NCI-H69 (cell line): Measurements from ENCODE around the gene UNC13B.

Source experiments
- DNase-seq: peaks from one replicate; lab custom pipeline; 2025; lab: John Stamatoyannopoulos, UW

Gene UNC13B

DNA sequence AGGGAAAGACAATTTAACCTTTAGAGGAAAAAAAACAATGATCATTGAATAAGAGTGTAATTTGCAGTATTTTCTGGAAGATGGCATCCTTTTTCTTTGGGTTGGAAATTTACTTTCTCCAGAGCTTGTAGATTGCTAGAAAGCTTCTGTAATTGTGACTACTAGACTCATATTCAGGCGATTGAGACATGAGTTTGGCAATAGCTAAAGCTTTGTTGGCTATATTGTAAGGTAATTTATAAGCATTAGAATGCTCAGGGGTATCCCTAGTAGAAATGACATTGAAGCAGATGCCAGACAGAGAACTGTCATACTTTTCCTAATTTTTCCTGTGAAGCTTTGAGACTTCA lies 115.3 kb downstream of the UNC13B start:
- DNase-seq, result no peak

DNA sequence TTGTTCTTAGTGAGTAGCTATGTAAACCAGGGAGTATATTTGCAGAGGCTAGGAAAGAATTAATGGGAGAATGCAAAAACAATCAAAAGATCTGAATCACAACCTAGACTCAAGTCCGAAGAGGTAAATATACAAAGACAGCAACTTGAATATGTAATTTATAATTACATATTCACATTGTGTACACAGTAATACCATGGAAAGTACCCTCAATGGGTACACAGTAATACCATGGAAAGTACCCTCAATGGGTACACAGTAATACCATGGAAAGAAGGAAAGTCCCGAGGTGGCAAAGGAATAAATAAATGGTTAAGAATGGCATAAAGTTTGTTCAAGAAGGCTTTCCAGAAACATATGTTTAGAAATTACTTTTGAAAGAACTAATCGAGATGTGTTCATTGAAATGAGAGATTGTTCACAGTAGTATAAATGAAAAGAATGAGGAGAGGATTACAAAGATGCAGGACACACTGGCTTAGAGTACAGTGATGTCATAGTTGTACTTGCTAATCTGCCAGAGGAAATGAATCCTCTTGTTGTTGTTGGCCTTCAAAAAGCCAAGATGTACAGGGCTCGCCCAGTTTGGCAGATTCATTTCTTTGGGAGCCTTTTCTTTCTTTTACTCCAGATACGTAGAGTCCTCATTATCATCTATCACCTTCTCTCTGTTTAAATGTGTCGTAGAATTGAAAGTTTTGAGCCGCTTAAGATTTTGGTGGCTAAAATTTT lies 116.0 kb downstream of the UNC13B start:
- peak; percentile 37 for DNase-seq

DNA sequence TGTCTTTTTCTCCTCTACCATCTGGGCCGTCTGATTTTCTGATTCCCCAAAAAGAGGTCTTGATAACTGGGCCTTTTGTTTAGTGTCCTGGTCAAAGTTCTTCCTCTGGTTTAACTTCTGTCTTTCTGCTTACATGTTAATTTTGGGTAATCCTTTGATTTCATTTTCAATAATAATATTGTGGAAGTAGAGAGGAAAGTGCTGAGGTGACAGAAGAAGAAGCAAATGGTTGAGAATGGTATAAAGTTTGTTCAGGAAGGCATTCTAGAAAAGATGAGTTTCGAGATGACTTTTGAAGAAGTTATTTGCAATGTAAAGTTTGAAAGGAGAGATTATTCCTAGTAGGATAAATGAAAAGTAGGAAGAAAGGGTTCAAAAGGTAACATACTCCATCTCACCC lies 118.1 kb downstream of the UNC13B start:
- no peak for DNase-seq

DNA sequence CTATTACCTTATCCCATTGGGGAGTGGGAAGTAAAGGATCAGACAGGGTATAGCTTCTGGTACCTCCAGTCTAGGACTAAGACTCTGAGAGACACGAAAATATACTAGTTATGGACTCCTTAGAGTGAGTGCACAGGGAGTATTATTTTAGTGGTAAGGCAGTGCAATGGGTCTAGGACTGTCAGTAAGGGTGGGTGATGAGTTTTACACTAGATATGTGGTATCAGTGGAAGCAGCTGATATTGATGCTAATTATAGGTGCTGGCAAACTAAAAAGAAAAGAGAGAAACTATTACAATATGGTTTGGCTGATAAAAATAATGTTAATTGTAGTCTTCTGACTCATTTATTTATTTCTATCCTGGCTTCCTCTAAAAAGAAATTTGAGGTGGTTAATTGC lies 118.6 kb downstream of the UNC13B start:
- DNase-seq, result peak; percentile 53

DNA sequence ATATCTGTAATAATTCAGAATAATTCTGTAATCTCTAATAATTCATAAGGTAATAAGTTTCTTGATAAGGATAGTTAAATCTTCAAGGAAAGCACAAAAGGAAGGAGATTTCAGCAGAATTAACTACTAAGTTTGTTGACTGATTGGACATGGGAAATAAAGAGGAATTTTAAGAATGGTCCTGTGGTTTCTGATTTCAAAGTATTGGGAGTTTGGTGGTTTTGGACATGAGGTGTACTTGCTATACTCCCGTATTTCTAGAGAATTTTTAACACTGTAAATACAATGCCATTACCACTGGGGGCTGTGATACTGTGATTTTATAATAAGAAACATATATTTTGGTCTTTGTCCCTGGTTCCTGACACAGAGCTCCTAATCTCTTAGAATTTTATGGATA lies 123.9 kb downstream of the UNC13B start:
- no peak for DNase-seq

DNA sequence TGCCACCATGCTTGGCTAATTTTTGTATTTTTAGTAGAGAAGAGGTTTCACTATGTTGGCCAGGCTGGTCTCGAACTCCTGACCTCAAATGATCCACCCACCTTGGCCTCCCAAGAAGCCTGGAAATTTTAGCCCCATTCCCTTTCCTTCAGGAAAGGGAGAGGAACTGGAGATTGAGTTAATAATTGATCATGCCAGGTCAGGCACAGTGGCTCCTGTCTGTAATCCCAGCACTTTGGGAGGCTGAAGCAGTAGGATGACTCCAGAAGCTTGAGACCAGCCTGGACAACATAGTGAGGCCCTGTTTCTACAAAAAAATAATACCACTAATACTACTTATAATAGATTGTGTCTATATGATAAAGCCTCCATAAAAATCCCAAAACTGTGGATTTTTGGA lies 124.6 kb downstream of the UNC13B start:
- DNase-seq, result no peak

DNA sequence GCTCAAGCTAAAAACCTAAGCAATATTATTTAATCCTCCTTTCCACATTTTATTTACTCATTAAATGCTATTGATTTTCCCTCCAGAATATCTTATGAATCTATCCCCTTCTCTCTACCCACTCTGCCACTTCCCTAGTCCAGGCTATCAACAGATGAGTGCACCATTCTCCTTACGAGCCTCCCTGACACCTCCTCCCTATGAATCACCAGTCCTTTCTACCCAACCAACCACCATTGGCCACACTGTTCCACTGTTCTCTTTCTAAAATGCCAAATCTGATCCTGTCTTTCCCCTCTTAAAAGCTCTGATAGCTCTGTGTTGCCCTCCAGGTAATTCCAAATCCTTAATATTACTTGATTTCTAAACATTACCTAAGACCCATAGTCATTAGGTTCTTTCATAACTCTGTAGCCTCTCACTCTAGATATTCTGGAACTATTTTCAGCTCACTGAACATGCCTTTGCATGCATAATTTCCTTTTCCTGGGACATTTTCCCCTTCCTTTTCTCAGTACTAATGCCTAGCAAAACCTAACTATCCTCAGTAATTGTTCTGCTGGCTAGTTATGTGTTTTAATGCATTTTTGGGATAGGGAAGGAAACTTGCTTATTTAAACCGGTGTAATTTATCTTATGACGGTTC lies 126.3 kb downstream of the UNC13B start:
- DNase-seq, result no peak

DNA sequence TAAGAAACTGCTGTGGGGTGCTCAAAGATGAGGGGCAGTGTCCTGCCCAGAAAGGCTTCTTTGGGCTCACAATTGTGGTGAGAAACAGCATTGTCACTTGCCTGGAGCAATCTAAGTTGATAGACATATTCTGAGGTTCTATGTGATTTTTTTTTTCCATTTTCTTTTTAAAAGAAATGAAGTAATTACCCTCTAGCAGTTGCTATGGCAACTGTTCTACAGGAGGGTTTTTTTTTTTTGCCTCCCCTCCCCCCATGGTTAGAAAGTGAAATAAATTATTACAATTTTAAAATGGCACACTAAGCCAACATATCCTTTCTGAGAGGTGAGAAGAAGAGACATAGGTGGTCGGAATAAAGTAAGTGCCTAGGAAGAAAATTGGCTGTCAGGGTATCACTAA lies 127.0 kb downstream of the UNC13B start:
- DNase-seq, result no peak

DNA sequence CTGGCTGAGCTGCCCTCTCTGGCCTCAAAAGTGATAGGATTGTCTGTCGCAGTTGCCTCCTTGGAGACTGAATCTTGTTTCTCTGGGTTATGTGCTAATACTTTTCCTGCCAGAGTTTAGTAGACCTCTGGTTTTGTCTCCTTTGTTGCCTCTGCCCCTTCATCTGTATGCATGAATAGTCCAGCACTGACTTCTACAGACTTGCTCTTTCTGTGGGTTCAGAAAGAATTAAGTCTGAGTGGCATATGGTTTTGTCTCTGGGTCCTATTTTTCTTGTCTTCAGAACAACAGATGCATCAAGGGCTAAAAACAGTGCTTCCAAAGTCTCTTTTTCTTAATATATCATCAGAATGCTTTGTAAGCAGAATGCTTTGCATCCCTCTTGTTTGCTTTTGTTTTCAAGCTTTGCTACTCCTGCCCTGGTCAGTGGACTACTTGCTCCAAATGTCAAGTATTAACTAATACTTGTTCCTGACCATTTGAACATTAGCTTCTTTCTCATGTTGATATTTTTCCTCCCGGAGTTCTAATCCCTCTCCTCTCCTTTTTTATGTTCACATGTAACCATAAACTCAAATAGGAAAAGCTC lies 131.7 kb downstream of the UNC13B start:
- no peak for DNase-seq

DNA sequence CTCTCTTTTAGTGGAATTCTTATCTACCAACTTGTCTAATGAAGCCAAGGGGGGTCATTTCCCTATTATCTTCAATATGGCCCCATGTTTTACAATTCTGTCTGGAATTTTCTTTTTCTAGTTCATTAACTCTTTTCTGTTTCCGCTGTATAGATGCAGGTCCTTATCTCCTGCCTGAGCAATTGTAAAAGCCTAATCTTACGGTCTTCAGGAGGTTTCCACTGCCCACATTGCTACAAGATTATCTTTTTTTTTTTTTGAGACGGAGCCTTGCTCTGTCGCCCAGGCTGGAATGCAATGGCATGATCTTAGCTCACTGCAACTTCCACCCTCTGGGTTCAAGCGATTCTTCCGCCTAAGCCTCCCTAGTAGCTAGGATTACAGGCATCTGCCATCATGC lies 132.3 kb downstream of the UNC13B start:
- no peak for DNase-seq

DNA sequence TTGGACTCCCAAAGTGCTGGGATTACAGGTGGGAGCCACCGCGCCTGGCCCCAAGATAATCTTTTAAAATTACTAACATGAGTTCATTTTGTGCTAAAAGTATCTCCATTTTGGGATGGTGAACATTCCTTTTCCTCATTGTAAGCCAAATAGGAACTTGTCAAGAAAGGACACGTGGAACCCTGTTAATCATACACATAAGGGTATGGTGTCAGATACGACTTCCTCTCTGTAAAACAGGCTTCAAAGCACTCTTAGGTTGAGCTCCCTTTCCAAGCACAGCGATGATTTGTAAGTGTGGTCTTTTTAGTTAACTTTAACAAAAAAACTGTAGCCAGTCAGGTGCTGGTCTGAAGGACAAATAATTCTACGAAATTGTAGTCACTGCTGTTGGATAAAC lies 132.7 kb downstream of the UNC13B start:
- no peak for DNase-seq

DNA sequence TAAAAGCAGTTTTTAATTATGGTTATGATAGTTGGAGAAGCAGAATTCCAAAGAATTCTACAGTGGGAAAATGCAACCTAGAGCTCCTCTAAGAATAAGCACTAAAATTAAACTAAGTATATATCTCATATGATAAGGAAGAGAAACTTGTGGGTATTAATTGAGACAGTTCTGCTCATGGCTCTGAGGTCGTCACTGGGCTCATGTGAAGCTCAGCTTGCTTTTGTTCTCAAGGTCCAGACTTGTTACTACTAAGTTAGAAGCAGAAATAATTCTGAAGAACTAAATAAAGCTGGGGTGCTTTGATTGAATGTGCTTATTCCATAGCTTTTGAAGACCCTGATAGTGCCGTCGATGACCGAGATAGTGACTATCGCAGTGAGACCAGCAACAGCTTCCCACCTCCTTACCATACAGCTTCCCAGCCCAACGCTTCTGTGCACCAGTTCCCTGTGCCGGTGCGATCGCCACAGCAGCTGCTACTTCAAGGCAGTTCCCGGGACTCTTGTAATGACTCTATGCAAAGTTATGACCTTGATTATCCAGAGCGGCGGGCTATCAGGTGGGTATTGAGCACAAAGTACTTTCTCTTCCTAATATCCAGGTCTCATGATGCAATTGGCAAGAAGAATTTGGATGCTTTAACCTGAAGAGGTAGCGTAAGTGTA lies 133.7 kb downstream of the UNC13B start:
- DNase-seq, result no peak

DNA sequence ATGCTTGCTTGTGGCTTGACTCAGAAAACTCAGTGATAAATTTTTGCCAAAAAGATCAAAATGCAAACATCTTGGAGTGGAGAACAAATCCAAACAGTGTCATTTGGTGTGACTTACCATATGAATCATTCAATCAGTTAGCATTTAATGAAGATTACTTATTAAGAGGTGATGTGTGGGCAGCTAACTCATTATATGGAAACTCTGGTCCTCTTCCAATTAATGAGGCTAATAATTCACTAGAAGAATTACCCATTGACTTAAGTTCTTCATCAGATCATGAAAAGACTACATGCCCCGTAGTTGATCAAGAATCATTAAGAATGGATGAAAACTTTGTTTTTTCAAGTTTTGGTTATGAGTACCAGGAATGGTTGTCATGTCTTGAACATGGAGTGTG lies 141.8 kb downstream of the UNC13B start:
- DNase-seq, result no peak

DNA sequence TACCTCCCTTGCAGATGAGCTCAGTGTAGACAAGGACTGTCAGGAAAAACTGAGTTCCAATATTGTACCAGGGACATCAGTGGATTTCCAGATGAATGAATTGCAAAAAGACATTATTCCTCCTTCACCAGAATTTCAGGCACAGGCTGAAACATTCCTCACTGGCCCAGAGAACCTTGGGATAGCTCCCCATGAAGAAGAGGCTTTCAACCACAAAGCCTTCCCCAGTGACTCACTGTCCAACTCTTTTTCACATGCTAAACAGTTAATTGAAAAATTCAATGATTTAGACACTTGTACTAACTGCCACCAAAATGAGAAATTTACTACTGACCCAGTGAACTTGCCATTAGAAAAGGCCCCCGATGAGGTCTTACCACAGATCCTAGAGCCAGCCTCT lies 144.5 kb downstream of the UNC13B start:
- no peak for DNase-seq

DNA sequence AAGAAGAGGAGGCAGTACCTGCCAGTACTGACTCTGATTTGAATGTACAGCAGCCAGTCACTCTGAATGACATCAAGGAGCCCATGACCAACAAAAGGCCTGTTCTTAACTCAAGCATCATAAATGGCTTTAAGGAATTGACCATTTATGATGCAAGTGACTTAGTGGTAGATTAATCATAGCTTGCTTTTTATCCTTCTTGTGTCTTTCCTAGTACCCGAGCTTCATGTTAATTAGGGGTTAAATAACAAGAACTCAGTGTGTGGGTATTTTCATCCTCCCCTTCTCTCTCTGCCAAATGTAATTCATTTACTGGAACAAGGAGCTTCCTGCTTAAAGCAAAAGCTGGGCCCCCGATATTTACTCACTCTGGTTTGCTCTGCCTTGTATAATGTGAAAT lies 146.5 kb downstream of the UNC13B start:
- DNase-seq, result no peak

DNA sequence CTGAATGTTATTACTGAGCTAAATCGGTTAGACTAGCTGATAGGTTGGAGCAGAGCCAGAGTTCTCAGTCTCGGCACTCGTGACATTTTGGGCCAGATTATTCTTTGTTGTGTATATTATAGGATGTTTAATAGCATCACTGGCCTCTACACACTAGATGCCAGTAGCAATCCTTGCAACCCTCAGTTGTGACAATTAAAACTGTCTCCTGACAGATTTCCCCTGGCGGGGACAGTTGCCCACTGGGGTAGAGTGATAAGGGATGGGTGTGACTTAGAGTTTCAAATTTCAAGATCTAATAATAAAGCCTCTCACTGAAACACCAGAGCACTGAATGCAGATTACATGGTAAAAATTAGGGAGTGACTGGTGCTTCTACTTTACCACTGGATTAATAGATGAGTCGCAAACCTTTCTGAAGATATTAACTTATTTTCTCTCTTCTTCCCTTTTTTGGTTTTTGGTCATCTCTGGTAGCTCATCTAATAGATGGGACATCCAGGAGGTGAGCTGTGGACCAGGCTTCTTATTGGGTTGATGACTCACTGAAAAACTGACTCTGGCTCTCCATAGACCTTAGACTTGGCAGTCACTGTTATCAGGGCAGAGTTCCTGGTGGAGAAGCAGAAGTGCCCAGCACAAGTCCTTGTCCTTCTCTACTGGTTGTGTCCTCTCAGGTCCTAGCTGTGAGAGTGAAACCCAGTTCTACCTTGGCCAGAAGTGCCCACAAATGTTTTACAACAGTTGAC lies 150.3 kb downstream of the UNC13B start:
- DNase-seq, result no peak

DNA sequence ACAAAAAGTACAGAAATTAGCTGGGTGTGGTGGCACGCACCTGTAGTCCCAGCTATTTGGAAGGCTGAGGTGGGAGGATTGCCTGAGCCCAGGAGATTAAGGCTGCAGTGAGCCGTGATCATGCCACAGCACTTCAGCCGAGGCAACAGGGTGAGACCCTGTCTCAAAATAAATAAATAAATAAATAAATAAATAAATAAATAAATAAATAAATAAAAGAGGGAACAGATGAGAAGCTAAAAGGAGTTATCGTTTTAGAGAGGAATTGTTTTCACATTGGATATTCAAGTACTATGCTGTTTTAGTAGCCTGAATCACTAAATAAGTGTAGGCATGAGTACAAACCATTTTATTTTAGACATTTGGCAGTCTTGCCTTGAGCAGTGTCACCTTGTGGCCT lies 151.7 kb downstream of the UNC13B start:
- no peak for DNase-seq

DNA sequence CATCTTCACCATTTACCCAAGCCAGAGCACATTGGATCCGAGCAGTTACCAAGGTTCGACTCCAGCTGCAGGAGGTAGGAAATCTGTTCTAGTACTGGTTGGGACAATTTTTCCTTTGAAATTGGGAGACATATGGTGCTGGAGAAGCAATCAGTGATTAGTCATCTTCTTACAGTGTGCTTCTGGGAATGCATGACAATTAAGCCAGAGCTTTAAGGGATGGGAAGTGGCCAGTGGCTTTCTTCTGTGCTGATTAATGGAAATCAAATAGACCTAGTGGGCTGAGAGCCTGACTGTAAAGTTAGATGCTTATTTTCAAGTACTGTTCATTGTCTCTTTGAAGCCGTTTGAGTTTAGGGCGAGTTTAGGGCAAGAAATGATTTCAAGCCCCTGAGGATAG lies 152.1 kb downstream of the UNC13B start:
- DNase-seq, result peak; percentile 58

DNA sequence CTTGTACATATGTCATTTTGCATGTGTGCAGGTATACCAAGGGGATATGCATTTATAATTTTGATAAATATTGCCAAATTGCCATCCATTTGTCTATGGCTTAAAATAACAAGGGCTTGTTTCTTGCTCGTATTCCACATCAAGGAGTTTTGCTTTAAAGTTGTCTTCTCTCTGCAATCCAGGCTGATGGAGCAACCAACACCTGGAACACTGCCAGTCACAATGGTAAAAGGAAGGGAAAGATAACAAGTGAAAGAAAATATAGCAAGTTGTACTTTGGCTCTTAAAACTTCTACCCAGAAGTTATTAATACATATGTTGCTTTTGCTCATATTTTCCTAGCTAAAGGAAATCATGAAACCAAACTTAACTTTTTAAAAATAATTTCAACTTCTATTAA lies 156.9 kb downstream of the UNC13B start:
- no peak for DNase-seq

DNA sequence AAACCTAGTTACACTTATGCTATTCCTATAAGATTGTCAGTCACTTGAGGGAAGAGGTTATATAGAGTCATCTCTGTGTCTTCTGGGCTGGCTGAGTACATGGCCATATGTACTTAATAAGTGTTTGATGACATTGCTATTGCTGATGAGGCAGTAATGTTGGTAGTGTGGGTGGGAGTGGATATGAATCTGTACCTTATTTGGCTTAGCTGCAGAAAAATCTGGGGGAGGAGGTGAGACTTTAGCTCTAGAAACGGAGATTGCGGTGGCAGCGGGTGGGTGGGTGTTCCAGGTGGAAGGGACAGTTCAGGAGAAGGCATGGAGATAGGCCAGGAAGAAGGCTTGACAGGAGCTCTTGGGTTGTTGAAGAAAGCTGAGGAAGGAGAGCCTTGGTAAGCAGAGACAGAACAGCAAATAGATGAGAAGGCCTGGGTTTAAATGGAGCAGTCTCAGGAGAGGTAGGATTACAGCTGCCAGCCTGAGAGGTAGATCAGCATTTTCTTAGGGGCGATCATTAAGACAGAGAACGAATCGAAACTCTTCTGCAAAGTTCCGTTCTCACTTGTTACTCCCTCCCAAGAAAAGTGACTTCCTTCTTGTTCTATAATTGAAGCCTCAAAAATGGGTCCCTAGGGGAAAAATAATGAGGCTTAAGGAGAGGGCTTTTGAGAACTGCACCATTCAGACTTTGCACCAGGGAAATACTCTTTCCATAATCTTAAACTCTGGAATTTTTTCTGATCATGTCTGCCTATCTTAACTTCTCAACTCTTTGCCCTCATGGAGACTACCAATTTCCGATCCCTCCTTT lies 160.5 kb downstream of the UNC13B start:
- DNase-seq, result no peak

DNA sequence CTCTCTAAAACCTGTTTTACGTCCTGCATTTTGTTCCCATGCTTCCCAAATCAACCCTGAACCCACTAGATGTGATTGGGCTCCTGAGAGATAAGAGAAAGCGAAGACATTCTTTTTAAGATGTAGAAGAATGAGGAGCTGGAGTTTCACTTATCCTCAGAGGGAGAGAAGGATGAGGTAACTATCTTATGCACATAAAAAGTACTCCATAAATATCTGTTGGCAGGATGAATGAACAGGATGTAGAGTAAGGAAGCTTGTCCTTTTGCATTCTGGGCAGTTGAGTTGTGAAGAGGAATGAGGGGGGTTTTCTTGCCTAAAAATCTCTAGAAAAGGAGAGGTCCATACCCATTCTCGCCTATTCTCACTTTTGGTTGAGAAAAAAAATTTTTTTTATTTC lies 163.2 kb downstream of the UNC13B start:
- DNase-seq, result no peak

DNA sequence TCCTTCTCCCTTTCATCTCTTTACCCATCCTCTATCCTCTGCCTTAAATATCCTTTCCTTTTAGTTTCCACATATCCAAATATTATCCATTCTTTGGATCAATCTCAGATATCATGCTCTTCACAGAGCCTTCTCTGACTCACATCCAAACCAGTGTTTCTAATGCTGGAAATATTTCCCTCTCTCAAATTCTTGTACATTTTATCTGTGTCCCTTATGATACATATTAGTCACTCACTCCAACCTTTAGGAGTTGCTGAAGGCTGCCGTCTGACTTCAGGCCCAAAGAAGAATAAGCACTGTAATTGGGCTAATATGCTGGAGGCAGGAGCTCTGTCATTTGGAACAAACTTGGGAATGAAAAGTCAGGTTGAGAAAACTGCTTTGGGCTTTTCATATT lies 171.7 kb downstream of the UNC13B start:
- DNase-seq, result no peak
